ENCODE measurements around the gene ZBTB20. TPM values are rescaled to one million over a fixed set of nuclear protein-coding genes. Genes with fewer than 3 reads are reported as not detected.

Gene ZBTB20
- total RNA-seq, 1 donor from 2014 or later, result 62.0 TPM

DNA sequence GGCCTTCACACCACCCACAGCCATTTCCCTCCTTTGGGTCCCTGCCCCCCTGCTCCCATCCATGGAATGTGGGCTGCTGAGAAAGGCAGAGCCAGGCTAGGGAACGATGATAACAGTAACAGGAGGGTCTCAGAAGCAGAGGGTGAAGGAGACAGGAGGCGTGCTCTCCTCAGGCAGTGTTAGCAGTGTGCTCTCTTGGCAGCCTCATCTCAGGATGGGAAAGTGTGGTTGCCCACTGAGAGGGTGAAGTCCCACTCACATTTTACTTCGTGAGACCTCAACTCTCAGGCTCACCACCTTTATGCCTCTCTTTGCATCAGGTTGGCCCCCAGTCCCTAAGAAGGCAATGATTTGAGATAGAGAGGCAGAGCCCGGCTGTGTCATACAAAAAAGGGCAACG, 828.8 kb downstream of the ZBTB20 start:
- no peaks in the 10 kb centered on the region for H3K27me3 ChIP-seq (ENCODE audit: low read depth)
- DNase-seq, result no peak
- TF ChIP-seq, protein P1, sequence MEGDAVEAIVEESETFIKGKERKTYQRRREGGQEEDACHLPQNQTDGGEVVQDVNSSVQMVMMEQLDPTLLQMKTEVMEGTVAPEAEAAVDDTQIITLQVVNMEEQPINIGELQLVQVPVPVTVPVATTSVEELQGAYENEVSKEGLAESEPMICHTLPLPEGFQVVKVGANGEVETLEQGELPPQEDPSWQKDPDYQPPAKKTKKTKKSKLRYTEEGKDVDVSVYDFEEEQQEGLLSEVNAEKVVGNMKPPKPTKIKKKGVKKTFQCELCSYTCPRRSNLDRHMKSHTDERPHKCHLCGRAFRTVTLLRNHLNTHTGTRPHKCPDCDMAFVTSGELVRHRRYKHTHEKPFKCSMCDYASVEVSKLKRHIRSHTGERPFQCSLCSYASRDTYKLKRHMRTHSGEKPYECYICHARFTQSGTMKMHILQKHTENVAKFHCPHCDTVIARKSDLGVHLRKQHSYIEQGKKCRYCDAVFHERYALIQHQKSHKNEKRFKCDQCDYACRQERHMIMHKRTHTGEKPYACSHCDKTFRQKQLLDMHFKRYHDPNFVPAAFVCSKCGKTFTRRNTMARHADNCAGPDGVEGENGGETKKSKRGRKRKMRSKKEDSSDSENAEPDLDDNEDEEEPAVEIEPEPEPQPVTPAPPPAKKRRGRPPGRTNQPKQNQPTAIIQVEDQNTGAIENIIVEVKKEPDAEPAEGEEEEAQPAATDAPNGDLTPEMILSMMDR (IDR thresholded peaks at IDR 0.05; ENCODE audit: borderline replicate concordance), result no peak
- H3K4me1 ChIP-seq, result peaks cover 9% of the 10 kb centered on the region
- no peaks in the 10 kb centered on the region for H3K9me3 ChIP-seq (replicated peaks)
- peaks cover 13% of the 10 kb centered on the region for H3K36me3 ChIP-seq
- H3K27ac ChIP-seq (replicated peaks), result no peak overlapping the region
- no peak overlapping the region for H3K4me3 ChIP-seq
- intact Hi-C loops (cut with micrococcal nuclease), result no loop called here

DNA sequence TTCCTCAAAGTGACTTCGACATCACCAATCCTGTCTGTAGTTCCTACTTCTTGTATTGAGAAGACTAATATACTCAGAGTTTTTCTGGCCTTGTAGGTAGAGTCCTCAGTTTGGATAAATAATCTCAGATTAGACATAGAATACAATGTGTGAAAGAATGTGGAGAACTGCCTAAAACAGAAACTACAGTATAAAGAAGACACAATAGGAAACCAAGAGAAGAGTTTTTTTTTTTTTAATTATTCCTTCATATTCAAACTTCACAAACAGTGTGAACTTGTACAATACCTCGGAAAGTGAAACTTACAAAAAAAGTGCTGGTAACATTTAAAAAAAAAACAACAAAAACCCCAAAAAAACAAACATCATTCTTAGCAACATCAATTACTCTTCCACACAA, 832.8 kb downstream of the ZBTB20 start:
- intact Hi-C loops (cut with micrococcal nuclease), result no loop called here
- H3K4me3 ChIP-seq, result no peak overlapping the region
- H3K9me3 ChIP-seq (replicated peaks), result no peaks in the 10 kb centered on the region
- no peak overlapping the region for H3K27ac ChIP-seq (replicated peaks)
- DNase-seq, result no peak
- no peaks in the 10 kb centered on the region for H3K4me1 ChIP-seq
- H3K27me3 ChIP-seq (ENCODE audit: low read depth), result no peaks in the 10 kb centered on the region
- TF ChIP-seq, protein P1 (IDR thresholded peaks at IDR 0.05; ENCODE audit: borderline replicate concordance), result no peak
- H3K36me3 ChIP-seq, result peaks cover 7% of the 10 kb centered on the region

DNA sequence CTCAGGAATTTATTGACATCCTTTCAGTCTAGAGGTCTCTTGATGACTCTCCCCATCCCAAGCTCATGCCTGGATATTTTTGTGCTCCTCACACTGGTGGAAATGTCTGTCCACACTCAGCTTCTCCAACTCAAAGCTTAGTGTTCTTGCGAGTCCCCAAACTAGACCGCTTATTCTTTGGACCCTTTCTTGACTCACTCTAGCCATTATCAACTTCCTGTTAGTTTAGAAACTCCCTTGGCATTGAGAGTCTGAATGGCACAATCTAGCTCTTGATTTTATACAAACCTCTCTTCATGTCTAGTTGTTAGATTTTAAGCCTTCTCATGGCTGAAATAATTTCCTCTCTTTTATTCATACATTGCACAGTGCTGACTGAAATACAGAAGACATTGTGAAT, 833.7 kb downstream of the ZBTB20 start:
- no peaks in the 10 kb centered on the region for H3K9me3 ChIP-seq (replicated peaks)
- no peaks in the 10 kb centered on the region for H3K4me1 ChIP-seq
- peaks cover 7% of the 10 kb centered on the region for H3K36me3 ChIP-seq
- no peak for DNase-seq
- intact Hi-C loops (cut with micrococcal nuclease), result no loop called here
- no peaks in the 10 kb centered on the region for H3K27me3 ChIP-seq (ENCODE audit: low read depth)
- H3K4me3 ChIP-seq, result no peak overlapping the region
- TF ChIP-seq, protein P1 (IDR thresholded peaks at IDR 0.05; ENCODE audit: borderline replicate concordance), result no peak
- H3K27ac ChIP-seq (replicated peaks), result no peak overlapping the region

DNA sequence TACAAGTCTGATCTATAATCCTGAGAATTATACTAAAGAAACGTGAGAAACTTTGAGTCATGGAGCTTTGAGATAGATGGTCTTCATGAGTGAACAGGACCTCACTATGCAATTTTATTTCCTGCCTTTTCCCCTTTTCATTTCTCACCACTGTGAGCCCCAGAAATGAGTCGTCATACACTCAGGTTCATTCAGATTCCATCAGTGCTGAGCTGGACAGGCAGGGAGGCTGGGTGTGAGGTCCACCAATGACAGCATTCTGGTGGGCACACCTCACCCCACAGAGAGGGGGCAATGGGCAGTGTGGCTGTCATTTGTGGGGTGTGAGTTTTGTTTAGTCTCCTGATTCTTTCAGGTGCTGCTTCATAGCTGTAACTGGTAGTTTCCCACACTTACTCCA, 836.4 kb downstream of the ZBTB20 start:
- Histone ChIP-seq H3K36me3 (peaks cover 4% of the 10 kb centered on the region), H3K9me3 (replicated peaks) (no peaks in the 10 kb centered on the region), H3K27me3 (ENCODE audit: low read depth) (no peaks in the 10 kb centered on the region), H3K4me1 (no peaks in the 10 kb centered on the region), H3K27ac (replicated peaks) (no peak overlapping the region), H3K4me3 (no peak overlapping the region)
- DNase-seq, result no peak
- intact Hi-C loops (cut with micrococcal nuclease), result no loop called here
- TF ChIP-seq, protein P1 (IDR thresholded peaks at IDR 0.05; ENCODE audit: borderline replicate concordance), result no peak

DNA sequence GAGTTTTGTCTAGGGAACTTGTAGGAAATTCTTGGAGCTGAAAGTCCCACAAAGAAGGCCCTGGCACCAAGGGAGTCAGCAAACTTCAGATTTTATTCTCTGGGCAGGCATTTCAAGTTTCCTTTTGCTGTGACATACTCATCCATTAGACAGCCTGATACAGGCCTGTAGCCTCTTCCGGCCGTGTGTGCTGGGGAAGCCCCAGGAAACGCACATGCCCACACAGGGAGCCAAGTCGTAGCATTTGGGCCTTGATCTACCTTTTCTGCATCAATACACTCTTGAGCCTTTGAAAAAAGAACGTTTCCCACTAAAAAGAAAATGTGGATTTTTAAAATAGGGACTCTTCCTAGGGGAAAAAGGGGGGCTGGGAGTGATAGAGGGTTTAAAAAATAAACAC, 838.3 kb downstream of the ZBTB20 start:
- Histone ChIP-seq H3K27me3 (ENCODE audit: low read depth) (no peaks in the 10 kb centered on the region), H3K4me3 (no peak overlapping the region), H3K9me3 (replicated peaks) (no peaks in the 10 kb centered on the region), H3K27ac (replicated peaks) (no peak overlapping the region), H3K4me1 (no peaks in the 10 kb centered on the region), H3K36me3 (no peaks in the 10 kb centered on the region)
- DNase-seq, result no peak
- TF ChIP-seq, protein P1 (IDR thresholded peaks at IDR 0.05; ENCODE audit: borderline replicate concordance), result no peak
- intact Hi-C loops (cut with micrococcal nuclease), result no loop called here

DNA sequence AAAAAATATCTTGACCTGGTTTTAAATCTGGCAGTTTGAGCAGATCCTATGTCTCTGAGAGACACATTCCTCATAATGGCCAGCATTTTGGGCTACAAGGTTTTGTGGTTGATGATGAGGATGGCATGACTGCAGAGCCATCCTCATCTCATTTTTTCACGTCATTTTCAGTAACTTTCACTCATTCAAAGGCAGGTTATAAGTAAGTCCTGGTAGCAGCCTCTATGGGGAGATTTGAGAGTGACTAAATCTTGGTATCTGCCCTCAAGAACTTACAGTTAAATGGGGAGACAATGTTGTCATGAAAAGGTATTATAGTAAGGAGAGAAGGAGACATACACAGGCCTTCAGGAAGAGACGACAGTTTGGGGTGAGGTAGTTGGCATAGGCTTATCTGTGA, 838.7 kb downstream of the ZBTB20 start:
- intact Hi-C loops (cut with micrococcal nuclease), result no loop called here

More for the DNA sequence above, 838.7 kb downstream of the ZBTB20 start:
- H3K4me1 ChIP-seq, result no peaks in the 10 kb centered on the region
- H3K9me3 ChIP-seq (replicated peaks), result no peaks in the 10 kb centered on the region
- H3K27me3 ChIP-seq (ENCODE audit: low read depth), result no peaks in the 10 kb centered on the region
- H3K4me3 ChIP-seq, result no peak overlapping the region
- TF ChIP-seq, protein P1 (IDR thresholded peaks at IDR 0.05; ENCODE audit: borderline replicate concordance), result no peak
- DNase-seq, result no peak
- H3K27ac ChIP-seq (replicated peaks), result no peak overlapping the region
- no peaks in the 10 kb centered on the region for H3K36me3 ChIP-seq
